ENCODE measurements around the gene MROH8. TPM values are rescaled to one million over a fixed set of nuclear protein-coding genes. Genes with fewer than 3 reads are reported as not detected.

The MROH8 gene
- total RNA-seq, 4 donors from 2014 or later: 4.4 to 14.1 (median 6.2) TPM

GRCh38 chr20:37162646-37163045 lies 16.7 kb downstream of the MROH8 start:
- no peak for DNase-seq
- intact Hi-C loops (cut with DNase I; ENCODE audit: low total_unique reads): no loop called here
- no peak overlapping the region for H3K27ac ChIP-seq
- H3K9me3 ChIP-seq: no peaks in the 10 kb centered on the region
- no peaks in the 10 kb centered on the region for H3K36me3 ChIP-seq
- no peak overlapping the region for H3K4me3 ChIP-seq
- TF ChIP-seq POLR2A (IDR thresholded peaks at IDR 0.05) (no peak), CTCF (IDR thresholded peaks at IDR 0.05) (no peak)
- H3K4me1 ChIP-seq: no peaks in the 10 kb centered on the region
- H3K27me3 ChIP-seq: no peaks in the 10 kb centered on the region

GRCh38 chr20:37161830-37162549 lies 17.4 kb downstream of the MROH8 start:
- intact Hi-C loops (cut with DNase I; ENCODE audit: low total_unique reads): no loop called here
- no peak for DNase-seq

DNA sequence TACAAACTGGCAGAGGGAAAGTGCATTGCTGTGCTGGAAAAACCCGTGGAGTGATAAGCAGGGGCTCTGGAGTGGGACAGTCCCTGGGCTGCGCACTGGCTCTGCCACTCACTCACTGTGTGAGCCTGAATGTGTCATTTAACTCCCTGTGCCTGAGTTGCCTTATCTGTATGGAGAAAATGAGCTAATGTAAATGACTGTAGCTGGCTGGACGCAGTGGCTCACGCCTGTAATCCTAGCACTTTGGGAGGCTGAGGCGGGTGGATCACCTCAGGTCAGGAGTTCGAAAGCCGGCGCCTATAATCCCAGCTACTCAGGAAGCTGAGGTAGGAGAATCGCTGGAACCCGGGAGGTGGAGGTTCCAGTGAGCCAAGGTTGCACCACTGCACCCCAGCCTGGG lies 18.7 kb downstream of the MROH8 start:
- H3K4me3 ChIP-seq: no peak overlapping the region
- DNase-seq: no peak
- H3K4me1 ChIP-seq: no peaks in the 10 kb centered on the region
- no peaks in the 10 kb centered on the region for H3K27me3 ChIP-seq
- H3K9me3 ChIP-seq: no peaks in the 10 kb centered on the region
- intact Hi-C loops (cut with DNase I; ENCODE audit: low total_unique reads): no loop called here
- no peaks in the 10 kb centered on the region for H3K36me3 ChIP-seq
- TF ChIP-seq POLR2A (IDR thresholded peaks at IDR 0.05) (no peak), CTCF (IDR thresholded peaks at IDR 0.05) (no peak)
- H3K27ac ChIP-seq: no peak overlapping the region

More at GRCh38 chr20:37161830-37162549, 17.4 kb downstream of the MROH8 start:
- no peak for TF ChIP-seq CTCF (IDR thresholded peaks at IDR 0.05)
- TF ChIP-seq POLR2A (IDR thresholded peaks at IDR 0.05): no peak
- Histone ChIP-seq H3K4me1 (no peaks in the 10 kb centered on the region), H3K9me3 (no peaks in the 10 kb centered on the region), H3K36me3 (no peaks in the 10 kb centered on the region), H3K4me3 (no peak overlapping the region), H3K27me3 (no peaks in the 10 kb centered on the region), H3K27ac (no peak overlapping the region)

- no peak for DNase-seq
- no peak overlapping the region for H3K27ac ChIP-seq
- no peaks in the 10 kb centered on the region for H3K36me3 ChIP-seq
- H3K4me1 ChIP-seq: no peaks in the 10 kb centered on the region
- TF ChIP-seq POLR2A (IDR thresholded peaks at IDR 0.05): no peak
- TF ChIP-seq CTCF (IDR thresholded peaks at IDR 0.05): no peak
- intact Hi-C loops (cut with DNase I; ENCODE audit: low total_unique reads): no loop called here
- H3K27me3 ChIP-seq: no peaks in the 10 kb centered on the region
- H3K9me3 ChIP-seq: no peaks in the 10 kb centered on the region
- no peak overlapping the region for H3K4me3 ChIP-seq
These were observed 21.1 kb downstream of the MROH8 start for GRCh38 chr20:37158248-37158647.

DNA sequence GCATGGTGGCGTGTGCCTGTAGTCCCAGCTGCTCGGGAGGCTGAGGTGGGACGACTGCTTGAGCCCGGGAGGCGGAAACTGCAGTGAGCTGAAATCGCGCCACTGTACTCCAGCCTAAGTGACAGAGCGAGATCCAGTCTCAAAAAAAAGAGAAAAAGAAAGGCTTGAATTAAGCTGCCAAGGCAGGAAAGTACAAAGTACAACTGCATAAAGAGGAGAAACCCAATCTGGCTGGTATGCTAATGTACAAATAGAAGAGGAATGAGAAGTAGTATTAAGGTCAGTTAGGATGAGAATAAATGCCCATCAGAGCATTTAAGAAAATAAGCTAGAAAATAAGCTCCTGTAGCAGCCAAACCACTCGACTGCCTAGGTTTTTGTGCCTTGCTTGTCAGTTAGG lies 23.4 kb downstream of the MROH8 start:
- TF ChIP-seq CTCF (IDR thresholded peaks at IDR 0.05) (no peak), POLR2A (IDR thresholded peaks at IDR 0.05) (no peak)
- H3K4me1 ChIP-seq: no peaks in the 10 kb centered on the region
- no peak overlapping the region for H3K4me3 ChIP-seq
- DNase-seq: no peak
- H3K9me3 ChIP-seq: no peaks in the 10 kb centered on the region
- no peaks in the 10 kb centered on the region for H3K36me3 ChIP-seq
- intact Hi-C loops (cut with DNase I; ENCODE audit: low total_unique reads): no loop called here
- H3K27me3 ChIP-seq: no peaks in the 10 kb centered on the region
- H3K27ac ChIP-seq: no peak overlapping the region

Measured in uterus (tissue), 4 donors.